Breast epithelium (tissue), 3 donors: Measurements from ENCODE around the gene LIME1.

Experiments used
- CTCF ChIP-seq, 3 donors: fragments of 450-650 bp; IDR thresholded peaks; one replicate each; pipeline ENCODE4 v1.5.1; 2016 to 2017; ENCODE audit warnings: antibody characterized with exemption in 3 of 3, mild to moderate bottlenecking in 3 of 3, moderate library complexity in 3 of 3
- POLR2AphosphoS5 ChIP-seq, 3 donors: sonication (generic); formaldehyde crosslinking; IDR thresholded peaks; one replicate each; pipeline ENCODE4 v1.6.1; 2017; ENCODE audit warnings: antibody characterized with exemption in 3 of 3

DNA sequence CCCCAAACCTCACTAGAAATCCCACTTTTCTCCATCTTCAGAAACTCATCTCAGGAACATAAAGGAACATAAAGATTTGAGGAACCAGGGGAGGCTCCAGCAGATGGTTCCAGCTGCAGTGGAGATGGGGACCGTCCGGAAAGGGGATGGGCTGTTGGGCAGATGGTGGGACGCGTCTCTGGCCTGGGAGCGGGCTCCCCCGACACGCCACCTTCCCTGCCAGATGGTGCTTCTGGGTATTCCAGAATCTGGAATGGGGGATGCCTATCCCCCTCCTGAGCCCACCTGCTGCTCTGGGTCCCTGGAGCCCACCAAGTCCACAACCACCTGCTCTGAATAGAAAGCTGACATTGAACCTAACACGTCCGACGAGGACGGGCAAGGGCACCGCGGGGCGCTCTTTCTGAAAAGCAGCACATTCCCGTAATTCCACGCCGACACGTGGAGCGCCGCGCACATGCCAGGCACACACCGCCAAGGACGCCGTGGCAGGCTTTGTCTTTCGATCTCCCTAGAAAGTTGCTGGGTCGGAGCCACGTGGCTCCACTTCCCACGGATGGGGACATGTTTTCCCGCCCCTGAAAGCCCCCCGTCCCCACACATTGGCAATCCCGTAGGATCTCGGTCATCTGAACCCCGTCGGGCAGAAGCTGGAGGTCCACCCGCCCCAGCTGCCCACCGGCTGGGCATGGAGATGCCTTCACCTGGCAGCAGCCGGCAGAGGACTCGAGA is 30.4 kb downstream of the LIME1 start:
- TF ChIP-seq POLR2AphosphoS5 (IDR thresholded peaks at IDR 0.05) (no peak), CTCF (IDR thresholded peaks at IDR 0.05) (no peak)
